HG02884 (cell line): Measurements from ENCODE around the gene MRPL32.

Experiments
- ATAC-seq: cut with Tn5 transposase; IDR thresholded peaks from one replicate; pipeline ENCODE4 v1.9.1; 2021; ENCODE audit warnings: mild to moderate bottlenecking, moderate library complexity; ENCODE audit not compliant: unreplicated experiment

MRPL32 gene

GRCh38 chr7:42964293-42964692 is 32.1 kb downstream of the MRPL32 start:
- no peak for ATAC-seq

GRCh38 chr7:42964849-42965805 is 33.0 kb downstream of the MRPL32 start:
- ATAC-seq: no peak

- no peak for ATAC-seq
Measured at GRCh38 chr7:42967391-42967790, 35.2 kb downstream of the MRPL32 start.

GRCh38 chr7:42972699-42973500 is 40.7 kb downstream of the MRPL32 start:
- no peak for ATAC-seq

- ATAC-seq: no peak
Measured at GRCh38 chr7:42976371-42976770, 44.2 kb downstream of the MRPL32 start.

- ATAC-seq: no peak
Measured at GRCh38 chr7:42978496-42978895, 46.3 kb downstream of the MRPL32 start.

- no peak for ATAC-seq
Measured at GRCh38 chr7:42980084-42980483, 47.9 kb downstream of the MRPL32 start.

GRCh38 chr7:42980514-42980913 is 48.3 kb downstream of the MRPL32 start:
- ATAC-seq: no peak

- no peak for ATAC-seq
Measured at GRCh38 chr7:42981601-42982000, 49.4 kb downstream of the MRPL32 start.

- no peak for ATAC-seq
Measured at GRCh38 chr7:42982604-42983115, 50.5 kb downstream of the MRPL32 start.

- no peak for ATAC-seq
Measured at GRCh38 chr7:42984137-42984536, 52.0 kb downstream of the MRPL32 start.

GRCh38 chr7:42986213-42986612 is 54.0 kb downstream of the MRPL32 start:
- no peak for ATAC-seq

- no peak for ATAC-seq
Measured at GRCh38 chr7:42986781-42987248, 54.6 kb downstream of the MRPL32 start.
